ENCODE measurements around the gene DMPK.

DMPK gene

GRCh38 chr19:45782820-45783785, 813 bp upstream of the DMPK start:
- DNase-seq = no peak

GRCh38 chr19:45781214-45782161, 802 bp downstream of the DMPK start:
- DNase-seq = no peak

- no peak for DNase-seq
Measured at GRCh38 chr19:45780448-45781213, 1.7 kb downstream of the DMPK start.

DNA sequence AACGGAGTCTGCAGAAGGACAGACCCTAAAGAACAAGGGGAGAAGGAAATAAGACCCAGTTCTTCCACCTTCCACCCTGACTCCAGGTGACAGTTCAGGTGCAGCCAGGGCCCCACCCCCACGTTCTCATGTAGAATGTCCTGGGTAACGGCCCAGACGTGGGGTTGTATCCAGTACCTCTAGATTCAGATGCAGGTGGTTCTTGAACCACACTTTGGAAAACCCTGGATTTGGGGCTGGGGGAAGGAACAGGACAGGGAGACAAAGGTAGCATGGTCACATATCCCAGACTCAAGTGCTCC, 2.2 kb downstream of the DMPK start:
- no peak for DNase-seq

DNA sequence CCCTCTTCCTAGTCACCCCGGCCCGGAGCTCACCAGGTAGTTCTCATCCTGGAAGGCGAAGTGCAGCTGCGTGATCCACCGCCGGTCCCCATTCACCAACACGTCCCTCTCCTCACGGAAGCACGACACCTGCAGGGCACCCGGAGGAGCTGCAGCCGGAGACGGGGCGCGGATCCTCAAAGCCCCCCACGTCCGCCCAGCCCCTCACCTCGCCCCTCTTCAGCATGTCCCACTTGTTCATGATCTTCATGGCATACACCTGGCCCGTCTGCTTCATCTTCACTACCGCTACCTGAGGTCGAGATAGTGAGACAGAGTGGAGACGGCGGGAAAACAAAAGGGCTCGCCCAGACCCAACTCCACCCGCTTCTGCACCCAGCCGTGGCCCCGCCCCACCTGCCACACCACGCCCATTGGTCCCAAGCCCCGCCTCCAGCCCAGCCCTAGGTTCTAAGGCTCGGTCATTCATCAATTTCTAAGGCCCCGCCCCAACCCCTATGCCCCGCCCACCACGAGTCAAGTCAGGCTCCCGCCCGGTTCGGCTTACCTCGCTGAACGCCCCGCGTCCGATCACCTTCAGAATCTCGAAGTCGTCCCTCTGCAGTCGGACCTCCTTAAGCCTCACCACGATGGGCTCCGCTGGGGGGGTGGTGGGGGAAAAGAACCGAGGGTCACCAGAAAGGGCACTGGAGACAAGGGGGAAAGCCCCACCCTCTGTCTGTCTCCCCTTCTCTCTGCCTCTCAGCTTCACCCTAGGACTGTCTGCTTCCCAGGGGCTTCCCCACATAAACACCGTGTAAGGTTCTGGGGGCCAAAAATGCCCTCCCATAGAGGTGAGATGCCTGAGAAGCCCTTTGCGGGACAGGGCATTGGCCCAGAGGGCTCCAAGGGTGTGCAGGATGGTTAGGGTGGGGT, 2.8 kb downstream of the DMPK start:
- DNase-seq = peak; percentile 99

GRCh38 chr19:45778010-45778661, 4.2 kb downstream of the DMPK start:
- DNase-seq = no peak

- DNase-seq = no peak
Measured at GRCh38 chr19:45777395-45777961, 4.8 kb downstream of the DMPK start.

DNA sequence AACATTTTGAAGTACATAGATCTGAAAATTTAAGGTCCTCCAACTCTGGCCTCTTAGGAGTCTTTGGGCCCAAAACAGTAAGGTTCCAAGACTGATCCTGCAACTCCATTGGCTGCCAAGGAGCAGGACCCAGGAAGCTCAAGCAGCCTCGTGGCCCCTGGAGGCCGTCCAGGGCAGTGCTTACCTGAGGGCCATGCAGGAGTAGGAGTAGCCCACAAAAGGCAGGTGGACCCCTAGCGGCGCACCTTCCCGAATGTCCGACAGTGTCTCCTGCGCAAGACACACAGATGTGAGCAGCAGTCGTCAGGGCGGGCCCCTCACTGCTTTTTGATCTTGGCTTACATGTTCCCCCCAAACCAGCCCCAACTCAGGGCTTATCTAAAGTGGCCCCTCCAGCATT, 7.5 kb downstream of the DMPK start:
- DNase-seq = no peak

DNA sequence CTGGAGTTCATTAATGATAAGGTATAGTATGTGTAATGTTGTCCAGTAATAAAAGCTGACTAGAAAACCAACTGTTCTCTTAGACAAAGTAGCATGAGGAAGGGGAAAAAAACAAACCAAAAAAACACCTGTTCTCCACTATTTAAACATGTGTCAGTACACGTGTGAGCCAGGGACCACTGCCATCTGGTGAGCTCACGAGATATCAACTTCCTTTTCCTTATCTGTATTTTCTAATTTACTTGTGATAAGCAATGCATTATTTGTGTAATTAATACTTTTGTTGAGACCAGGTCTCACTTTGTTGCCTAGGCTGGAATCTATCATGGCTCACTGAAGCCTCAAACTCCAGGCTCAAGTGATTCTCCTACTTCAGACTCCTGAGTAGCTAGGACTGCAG, 8.9 kb downstream of the DMPK start:
- DNase-seq = no peak

- DNase-seq = no peak
Measured at GRCh38 chr19:45772912-45773311, 9.4 kb downstream of the DMPK start.

DNA sequence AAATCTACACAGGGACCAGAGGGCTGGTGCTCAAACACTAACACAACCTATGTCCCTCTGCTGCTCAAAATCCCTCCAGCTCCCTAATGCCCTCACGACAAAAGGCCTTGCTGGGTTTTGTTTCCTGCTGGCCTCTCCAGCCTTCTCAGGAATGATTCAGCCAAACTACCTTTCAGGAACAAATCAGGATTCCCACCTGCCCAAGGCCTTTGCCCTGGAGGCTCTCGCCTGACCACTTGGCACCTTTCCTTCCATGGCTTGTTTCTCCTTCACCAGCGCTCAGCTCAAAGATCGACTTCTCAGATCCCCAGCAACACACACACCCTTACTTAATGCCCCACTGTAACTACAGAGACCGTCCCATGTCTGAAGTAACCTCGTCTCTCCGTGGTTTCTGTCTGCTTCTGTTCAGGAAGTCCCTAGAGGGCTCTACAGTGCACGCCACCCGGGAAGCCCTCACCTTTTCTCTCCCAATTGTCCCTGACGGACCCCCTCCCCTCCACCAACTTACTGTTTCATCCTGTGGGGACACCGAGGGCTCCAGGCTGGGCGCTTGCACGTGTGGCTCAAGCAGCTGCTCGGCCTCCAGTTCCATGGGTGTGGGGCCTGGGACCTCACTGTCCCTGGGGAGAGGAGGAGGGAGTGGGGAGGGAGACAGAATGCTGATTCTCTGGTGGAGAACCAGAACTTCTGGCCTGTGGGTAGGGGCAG, 10.0 kb downstream of the DMPK start:
- no peak for DNase-seq

GRCh38 chr19:45771311-45771933, 10.9 kb downstream of the DMPK start:
- no peak for DNase-seq

GRCh38 chr19:45770192-45771101, 11.8 kb downstream of the DMPK start:
- peak; percentile 92 for DNase-seq

DNA sequence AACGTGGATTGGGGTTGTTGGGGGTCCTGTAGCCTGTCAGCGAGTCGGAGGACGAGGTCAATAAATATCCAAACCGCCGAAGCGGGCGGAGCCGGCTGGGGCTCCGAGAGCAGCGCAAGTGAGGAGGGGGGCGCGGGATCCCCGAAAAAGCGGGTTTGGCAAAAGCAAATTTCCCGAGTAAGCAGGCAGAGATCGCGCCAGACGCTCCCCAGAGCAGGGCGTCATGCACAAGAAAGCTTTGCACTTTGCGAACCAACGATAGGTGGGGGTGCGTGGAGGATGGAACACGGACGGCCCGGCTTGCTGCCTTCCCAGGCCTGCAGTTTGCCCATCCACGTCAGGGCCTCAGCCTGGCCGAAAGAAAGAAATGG, 12.5 kb downstream of the DMPK start:
- DNase-seq = peak; percentile 62

- DNase-seq = peak; percentile 99
Measured at GRCh38 chr19:45768984-45769782, 13.1 kb downstream of the DMPK start, which contains the start of gene SIX5. Gene SIX5 (minus strand): TSS chr19:45769252. CDS start chr19:45768844, 408 bp downstream.

- DNase-seq = peak; percentile 66
Measured at GRCh38 chr19:45768655-45768983, 13.7 kb downstream of the DMPK start.

GRCh38 chr19:45767881-45768654, 14.2 kb downstream of the DMPK start:
- peak; percentile 45 for DNase-seq
